Transverse colon (tissue), 4 donors: ENCODE measurements around the gene TRRAP. TPM values are rescaled to one million over a fixed set of nuclear protein-coding genes. Genes with fewer than 3 reads are reported as not detected.

Source experiments
- DNase-seq: peaks from one replicate; pipeline ENCODE4 v3.0.0-alpha.2; 2019
- H3K27ac ChIP-seq, 4 donors: fragments of 200-600 bp; sonication (generic); 2 replicates each; pipeline ENCODE4 v1.5.1; 2016 to 2018; ENCODE audit warnings: inconsistent platforms in 4 of 4
- H3K27me3 ChIP-seq: fragments of 200-600 bp; sonication (generic); 2 replicates; pipeline ENCODE4 v1.5.1; 2017; ENCODE audit warnings: inconsistent platforms
- H3K36me3 ChIP-seq, 4 donors: fragments of 200-600 bp; sonication (generic); 2 replicates each; pipeline ENCODE4 v1.5.1; 2017 to 2019; ENCODE audit warnings: inconsistent platforms in 4 of 4
- H3K4me1 ChIP-seq, 4 donors: fragments of 200-600 bp; sonication (generic); 2 replicates each; pipeline ENCODE4 v1.5.1; 2017 to 2020; ENCODE audit warnings: inconsistent platforms in 4 of 4
- H3K4me3 ChIP-seq, 4 donors: fragments of 200-600 bp; sonication (generic); 1 replicate in 1 of 4; 2 replicates in 3 of 4; pipeline versions ENCODE4 v1.5.1 to v1.6.1; 2017 to 2019; ENCODE audit warnings: inconsistent platforms in 4 of 4
- H3K9me3 ChIP-seq, 2 donors: fragments of 200-600 bp; sonication (generic); 2 replicates each; pipeline ENCODE4 v1.5.1; 2017 to 2019; ENCODE audit warnings: inconsistent platforms in 2 of 2
- CTCF ChIP-seq, 5 experiments: fragments of 200-600 bp in 3 of 5; fragments of 450-650 bp in 2 of 5; sonication (generic) in 3 of 5; IDR thresholded peaks; 1 replicate in 2 of 5; 2 replicates in 3 of 5; pipeline ENCODE4 v1.5.1; 2016 to 2017; ENCODE audit warnings: antibody characterized with exemption in 5 of 5, inconsistent platforms in 3 of 5, mild to moderate bottlenecking in 2 of 5, moderate library complexity in 1 of 5
- EP300 ChIP-seq: sonication (generic); formaldehyde crosslinking; IDR thresholded peaks from one replicate; pipeline ENCODE4 v1.6.1; 2017; ENCODE audit warnings: antibody characterized with exemption, low read depth
- POLR2A ChIP-seq: fragments of 450-650 bp; IDR thresholded peaks from one replicate; pipeline ENCODE4 v1.6.1; 2016; ENCODE audit warnings: antibody characterized with exemption, mild to moderate bottlenecking, moderate library complexity
- POLR2AphosphoS5 ChIP-seq, 3 donors: sonication (generic); formaldehyde crosslinking; IDR thresholded peaks; one replicate each; pipeline ENCODE4 v1.6.1; 2016; ENCODE audit warnings: antibody characterized with exemption in 3 of 3
- WGBS, 2 donors: methylation state at CpG; one replicate each; pipeline ENCODE4 v1.1.5; 2018; ENCODE audit warnings: low coverage in 1 of 2; 5-methylcytosine and 5-hydroxymethylcytosine counted together
- in situ Hi-C, 4 donors: fragments of 200-750 bp; cut with MboI; loops; one replicate each; pipeline versions ENCODE4 v1.15.0 to v1.15.1; 2017; ENCODE audit warnings: low sequenced_read_pairs in 3 of 4, low pct_ligation_motif_present in 1 of 4, low pct_unique_long_range_greater_than_20kb in 1 of 4
- intact Hi-C: fragments of 100-400 bp; cut with DNase I; formaldehyde crosslinking; loops from one replicate; pipeline ENCODE4 v1.15.1; 2023; ENCODE audit warnings: low total_unique reads
- total RNA-seq, 4 donors: library from RNA; depleted of rRNA; stranded (reverse); fragments of >200 nt; gene quantifications; one replicate each; pipeline ENCODE4 v1.1.0, GENCODE V29; 2016

The TRRAP gene
- 10 to 100 TPM; 27.3 to 73.3 (median 38.0) TPM for total RNA-seq

DNA sequence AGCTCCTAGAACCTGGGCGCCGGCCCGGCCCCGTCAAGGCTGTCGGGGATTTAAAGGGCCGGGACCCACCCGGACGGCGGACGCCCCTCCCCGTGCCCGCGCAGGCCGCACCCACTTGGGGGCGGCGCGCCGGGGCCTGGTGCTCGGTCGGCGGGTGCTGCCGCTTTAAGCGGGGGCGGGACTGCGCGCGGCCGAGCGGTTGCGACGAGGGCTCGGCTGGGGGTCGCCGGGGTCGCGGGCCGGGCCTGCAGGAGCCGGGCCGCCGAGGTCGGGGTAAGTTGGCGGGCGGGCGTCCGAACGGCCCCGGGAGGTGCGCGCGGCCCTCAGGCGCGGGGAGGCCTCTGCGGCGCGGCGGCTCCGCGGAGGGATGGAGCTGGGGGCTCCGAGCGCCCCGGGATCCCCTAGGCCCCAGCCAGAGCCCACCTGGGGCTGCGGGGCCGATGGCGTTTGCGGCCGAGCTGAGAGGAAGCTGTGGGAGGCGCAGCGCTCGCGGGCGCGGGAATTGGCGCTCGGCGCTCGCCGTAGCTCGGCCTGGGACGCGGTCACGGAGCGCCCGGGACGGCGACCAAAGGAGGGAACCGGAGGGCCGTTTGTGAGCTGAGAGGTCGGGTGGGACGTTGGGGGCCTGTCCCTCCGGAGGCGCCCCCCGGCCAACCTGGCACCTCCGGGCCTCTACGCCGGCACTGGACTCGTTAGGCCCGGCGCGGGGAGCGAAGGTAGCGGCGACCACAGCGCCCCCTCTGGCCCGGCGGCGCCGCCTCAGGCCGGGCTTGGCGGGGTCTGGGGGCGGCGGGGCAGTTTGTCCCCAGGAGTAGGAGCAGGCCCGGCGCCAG lies at the start of gene TRRAP:
Gene TRRAP (plus strand): TSS at position 168 of the 833 bp plus-strand sequence. CDS start 2,619 bp downstream, outside the sequence.
- intact Hi-C loops (no loop called here), in situ Hi-C loops (no loop called here)
- peaks cover 0 to 16% (median 8%) of the 10 kb centered on the region in 4 donors for H3K36me3 ChIP-seq
- H3K27me3 ChIP-seq: no peaks in the 10 kb centered on the region
- peak within 1 kb of the TSS; percentile 93 to 99 (median 98) for H3K27ac ChIP-seq
- no peak for TF ChIP-seq EP300
- TF ChIP-seq CTCF (IDR thresholded peaks at IDR 0.05): peak; percentile 93 to 100 (median 99)
- TF ChIP-seq POLR2AphosphoS5 (IDR thresholded peaks at IDR 0.05): peak in 2 of 3 donors; percentile 54 to 61
- peak; percentile 49 for TF ChIP-seq POLR2A
- no peaks in the 10 kb centered on the region for H3K9me3 ChIP-seq
- peaks cover 6 to 20% (median 17%) of the 10 kb centered on the region in 4 donors for H3K4me1 ChIP-seq
- WGBS, 2 donors: 3% methylated on average over 20 of the region's 113 CpGs; no CpG with 5 or more reads in 1 of the 2 donors
- DNase-seq: peak; percentile 72
- H3K4me3 ChIP-seq: peak within 1 kb of the TSS; percentile 75 to 100 (median 97)

DNA sequence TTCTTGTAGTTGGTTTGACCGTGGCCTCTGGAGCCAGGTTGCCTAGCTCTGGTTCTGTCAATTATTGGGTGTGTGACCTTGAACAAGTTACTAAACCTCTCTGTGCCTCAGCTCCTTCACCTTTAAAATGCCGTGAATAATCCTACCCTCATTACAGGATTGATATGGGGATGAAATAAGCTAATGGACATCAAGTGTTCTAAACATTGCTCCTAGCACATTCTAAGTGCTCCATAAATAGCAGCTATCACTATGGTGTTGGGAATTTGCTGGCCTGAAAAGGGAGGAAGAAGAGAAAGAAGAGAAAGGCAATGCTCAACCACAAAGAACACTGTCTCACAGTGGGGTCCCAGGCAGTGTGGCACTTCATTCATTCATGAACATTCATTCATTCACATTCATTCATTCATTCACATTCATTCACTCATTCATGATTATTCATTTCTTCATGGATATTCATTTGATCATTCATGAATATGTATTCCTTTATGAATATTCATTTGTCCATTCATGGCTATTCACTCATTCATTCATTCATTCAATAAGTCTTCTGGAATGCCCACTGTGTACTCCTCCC lies 47.3 kb upstream of the TRRAP start:
- no peak overlapping the region for H3K4me3 ChIP-seq
- no peaks in the 10 kb centered on the region for H3K4me1 ChIP-seq
- in situ Hi-C loops (no loop called here), intact Hi-C loops (no loop called here)
- no peaks in the 10 kb centered on the region for H3K36me3 ChIP-seq
- peaks cover 6% of the 10 kb centered on the region for H3K27me3 ChIP-seq
- no peaks in the 10 kb centered on the region for H3K9me3 ChIP-seq
- 63 to 67% methylated on average over 1 to 2 of the region's 2 CpGs for WGBS, 2 donors
- H3K27ac ChIP-seq: no peak overlapping the region
- TF ChIP-seq CTCF (IDR thresholded peaks at IDR 0.05): no peak
- TF ChIP-seq POLR2AphosphoS5 (IDR thresholded peaks at IDR 0.05): no peak
- no peak for TF ChIP-seq POLR2A
- no peak for TF ChIP-seq EP300
- no peak for DNase-seq

- peaks cover 6% of the 10 kb centered on the region for H3K27me3 ChIP-seq
- no peaks in the 10 kb centered on the region for H3K36me3 ChIP-seq
- peak; percentile 12 for DNase-seq
- intact Hi-C loops (no loop called here), in situ Hi-C loops (no loop called here)
- TF ChIP-seq EP300 (no peak), CTCF (IDR thresholded peaks at IDR 0.05) (peak in 3 of 5 experiments; percentile 23 to 47 (median 45)), POLR2AphosphoS5 (IDR thresholded peaks at IDR 0.05) (no peak)
- H3K4me3 ChIP-seq: no peak overlapping the region
- no peak overlapping the region for H3K27ac ChIP-seq
- WGBS, 2 donors: 72 to 76% methylated on average over 8 of the region's 8 CpGs
- H3K4me1 ChIP-seq: no peaks in the 10 kb centered on the region
- H3K9me3 ChIP-seq: no peaks in the 10 kb centered on the region
These were observed 46.6 kb upstream of the TRRAP start for GRCh38 chr7:98831641-98832221.

- TF ChIP-seq CTCF (IDR thresholded peaks at IDR 0.05): no peak
- no peak for TF ChIP-seq EP300
- no peak for TF ChIP-seq POLR2AphosphoS5 (IDR thresholded peaks at IDR 0.05)
- no peak for TF ChIP-seq POLR2A
- WGBS, 2 donors: 94% methylated on average over 2 of the region's 2 CpGs
- DNase-seq: no peak
- Histone ChIP-seq H3K27ac (no peak overlapping the region), H3K27me3 (peaks cover 6% of the 10 kb centered on the region), H3K36me3 (no peaks in the 10 kb centered on the region), H3K4me3 (no peak overlapping the region), H3K9me3 (no peaks in the 10 kb centered on the region), H3K4me1 (no peaks in the 10 kb centered on the region)
- in situ Hi-C loops (no loop called here), intact Hi-C loops (no loop called here)
These were observed 45.3 kb upstream of the TRRAP start for GRCh38 chr7:98833022-98833421.
